Keratinocyte (primary cell): ENCODE measurements around the gene CDKN3.

Experiments
- CTCF ChIP-seq, 3 experiments: IDR thresholded peaks in 1 of 3; conservative IDR thresholded peaks in 1 of 3; optimal IDR thresholded peaks in 1 of 3; 2 replicates in 2 of 3; 3 replicates in 1 of 3; pipeline versions ENCODE3 to v1.5.1; 2011; ENCODE audit warnings: low read length in 3 of 3, mild to moderate bottlenecking in 3 of 3, moderate library complexity in 2 of 3, control low read depth in 1 of 3, inconsistent platforms in 1 of 3; ENCODE audit not compliant: insufficient read depth in 2 of 3; ENCODE audit errors: extremely low read depth in 1 of 3
- EZH2 ChIP-seq: IDR thresholded peaks from one replicate; pipeline ENCODE4 v1.6.1; 2012; ENCODE audit warnings: inconsistent platforms, mild to moderate bottlenecking, low read length, moderate library complexity

DNA sequence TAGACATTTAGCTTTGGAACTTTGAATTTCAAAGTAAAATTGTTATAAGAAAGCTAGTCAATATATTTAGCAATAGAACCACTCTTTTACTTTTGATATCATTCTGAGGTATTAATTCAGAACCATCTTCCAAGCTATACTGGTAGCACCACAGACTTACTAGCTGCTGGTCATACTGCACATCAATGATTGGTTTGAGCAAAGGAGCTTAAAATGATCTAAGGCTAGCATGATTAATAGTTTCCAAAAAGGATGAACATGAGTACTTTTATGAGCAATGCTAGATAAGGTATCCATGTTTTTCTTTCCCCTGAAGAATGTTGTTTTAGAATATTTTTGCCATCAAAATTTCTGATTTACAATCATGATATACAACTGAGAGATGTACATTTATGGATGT is 27.2 kb downstream of the CDKN3 start:
- TF ChIP-seq CTCF (optimal IDR thresholded peaks at IDR 0.05 in 1 of 3, IDR thresholded peaks at IDR 0.05 in 1 of 3, conservative IDR thresholded peaks at IDR 0.05 in 1 of 3; ENCODE audit: extremely low read depth in 1 of 3, insufficient read depth in 2 of 3, low read length in 3 of 3) (no peak), EZH2 (no peak)
